ENCODE data around the gene SPOP. TPM values are rescaled to one million over a fixed set of nuclear protein-coding genes. Genes with fewer than 3 reads are reported as not detected.
"Not testable (repeated sequence)": the region's sequence is repeated elsewhere in the genome, so short reads cannot be mapped to it uniquely, and the experiment has no call there.

The SPOP gene
- total RNA-seq, 1 donor from 2014 or later, result 48.6 TPM

- Mint-ChIP-seq H3K36me3 (ENCODE audit: low read depth, unreplicated experiment) (peaks cover 2% of the 10 kb centered on the region), H3K9me3 (ENCODE audit: unreplicated experiment) (no peaks in the 10 kb centered on the region), H3K27ac (ENCODE audit: unreplicated experiment) (no peak overlapping the region), H3K4me1 (ENCODE audit: low read depth, unreplicated experiment) (no peaks in the 10 kb centered on the region), H3K27me3 (ENCODE audit: low read depth, unreplicated experiment) (peaks cover 51% of the 10 kb centered on the region), H3K4me3 (ENCODE audit: unreplicated experiment) (no peak overlapping the region)
- no peak overlapping the region for H3K9ac ChIP-seq (ENCODE audit: low read length)
- no peak for TF ChIP-seq EZH2 (IDR thresholded peaks at IDR 0.05; ENCODE audit: insufficient read depth, low read length)
- TF ChIP-seq CTCF (IDR thresholded peaks at IDR 0.05; ENCODE audit: insufficient read depth, low read depth, low read length), result no peak
- peaks cover 5% of the 10 kb centered on the region for H3K4me1 ChIP-seq (ENCODE audit: insufficient read depth, low read length)
- no peak for FAIRE-seq
- DNase-seq (ENCODE audit: low read depth), result no peak
- no peak overlapping the region for H3K4me2 ChIP-seq (ENCODE audit: low read length)
- no peak overlapping the region for H2AFZ ChIP-seq (ENCODE audit: low read depth, low read length)
- H3K79me2 ChIP-seq (ENCODE audit: insufficient read depth, low read length), result no peaks in the 10 kb centered on the region
- H3K27ac ChIP-seq (ENCODE audit: low read depth, low read length), result no peak overlapping the region
- H3K36me3 ChIP-seq (ENCODE audit: insufficient read depth, low read length), result no peaks in the 10 kb centered on the region
- H4K20me1 ChIP-seq (ENCODE audit: insufficient read depth, low read length), result no peaks in the 10 kb centered on the region
- peaks cover 43% of the 10 kb centered on the region for H3K27me3 ChIP-seq (ENCODE audit: insufficient read depth, low read length)
- no peaks in the 10 kb centered on the region for H3K9me3 ChIP-seq (ENCODE audit: insufficient read depth, low read depth, low read length)
- no peak overlapping the region for H3K4me3 ChIP-seq (ENCODE audit: insufficient read depth, low read depth, low read length)
Observed at GRCh38 chr17:49571283-49571682, 106.6 kb downstream of the SPOP start.

GRCh38 chr17:49570540-49571242 lies 107.2 kb downstream of the SPOP start:
- H3K9ac ChIP-seq (ENCODE audit: low read length), result no peak overlapping the region
- Mint-ChIP-seq H3K36me3 (ENCODE audit: low read depth, unreplicated experiment) (peaks cover 2% of the 10 kb centered on the region), H3K27me3 (ENCODE audit: low read depth, unreplicated experiment) (peaks cover 56% of the 10 kb centered on the region), H3K9me3 (ENCODE audit: unreplicated experiment) (no peaks in the 10 kb centered on the region), H3K27ac (ENCODE audit: unreplicated experiment) (no peak overlapping the region), H3K4me3 (ENCODE audit: unreplicated experiment) (peak overlapping the region; percentile 42), H3K4me1 (ENCODE audit: low read depth, unreplicated experiment) (peaks cover 1% of the 10 kb centered on the region)
- no peak overlapping the region for H3K27ac ChIP-seq (ENCODE audit: low read depth, low read length)
- H3K79me2 ChIP-seq (ENCODE audit: insufficient read depth, low read length), result no peaks in the 10 kb centered on the region
- H3K4me1 ChIP-seq (ENCODE audit: insufficient read depth, low read length), result no peaks in the 10 kb centered on the region
- FAIRE-seq (no peak), DNase-seq (ENCODE audit: low read depth) (no peak)
- no peak overlapping the region for H3K4me3 ChIP-seq (ENCODE audit: insufficient read depth, low read depth, low read length)
- no peak for TF ChIP-seq EZH2 (IDR thresholded peaks at IDR 0.05; ENCODE audit: insufficient read depth, low read length)
- no peak for TF ChIP-seq CTCF (IDR thresholded peaks at IDR 0.05; ENCODE audit: insufficient read depth, low read depth, low read length)
- H3K9me3 ChIP-seq (ENCODE audit: insufficient read depth, low read depth, low read length), result no peaks in the 10 kb centered on the region
- peaks cover 44% of the 10 kb centered on the region for H3K27me3 ChIP-seq (ENCODE audit: insufficient read depth, low read length)
- no peaks in the 10 kb centered on the region for H4K20me1 ChIP-seq (ENCODE audit: insufficient read depth, low read length)
- no peak overlapping the region for H2AFZ ChIP-seq (ENCODE audit: low read depth, low read length)
- peak overlapping the region; percentile 86 for H3K4me2 ChIP-seq (ENCODE audit: low read length)
- no peaks in the 10 kb centered on the region for H3K36me3 ChIP-seq (ENCODE audit: insufficient read depth, low read length)

- not testable (repeated sequence) for H3K4me2 ChIP-seq (ENCODE audit: low read length); H3K4me3 ChIP-seq (ENCODE audit: insufficient read depth, low read depth, low read length)
- H3K27me3 Mint-ChIP-seq (ENCODE audit: low read depth, unreplicated experiment), result peaks cover 46% of the 10 kb centered on the region
Observed at GRCh38 chr17:49568695-49569047, 109.2 kb downstream of the SPOP start.

More at GRCh38 chr17:49568695-49569047, 109.2 kb downstream of the SPOP start:
- not testable (repeated sequence) for H3K27ac ChIP-seq (ENCODE audit: low read depth, low read length); H3K79me2 ChIP-seq (ENCODE audit: insufficient read depth, low read length); H3K36me3 ChIP-seq (ENCODE audit: insufficient read depth, low read length); H3K9me3 ChIP-seq (ENCODE audit: insufficient read depth, low read depth, low read length); DNase-seq (ENCODE audit: low read depth); FAIRE-seq; H3K9me3 Mint-ChIP-seq (ENCODE audit: unreplicated experiment); H2AFZ ChIP-seq (ENCODE audit: low read depth, low read length); H3K4me1 Mint-ChIP-seq (ENCODE audit: low read depth, unreplicated experiment); H3K27ac Mint-ChIP-seq (ENCODE audit: unreplicated experiment); H3K9ac ChIP-seq (ENCODE audit: low read length); H3K36me3 Mint-ChIP-seq (ENCODE audit: low read depth, unreplicated experiment); H4K20me1 ChIP-seq (ENCODE audit: insufficient read depth, low read length); H3K4me3 Mint-ChIP-seq (ENCODE audit: unreplicated experiment); H3K4me1 ChIP-seq (ENCODE audit: insufficient read depth, low read length)
- H3K27me3 ChIP-seq (ENCODE audit: insufficient read depth, low read length), result peaks cover 39% of the 10 kb centered on the region
